GM21825 (cell line): ENCODE measurements around the gene NDST3.

Experiments
- ATAC-seq: cut with Tn5 transposase; IDR thresholded peaks from one replicate; pipeline ENCODE4 v1.9.1; 2021; ENCODE audit warnings: mild to moderate bottlenecking, moderate library complexity; ENCODE audit not compliant: unreplicated experiment

Gene NDST3

GRCh38 chr4:118034053-118034785, at the start of gene NDST3:
Gene NDST3 (plus strand): TSS chr4:118034486. CDS start chr4:118053911, 19,425 bp downstream.
- no peak for ATAC-seq

- no peak for ATAC-seq
These were observed 48.0 kb upstream of the NDST3 start for GRCh38 chr4:117986321-117986720.

DNA sequence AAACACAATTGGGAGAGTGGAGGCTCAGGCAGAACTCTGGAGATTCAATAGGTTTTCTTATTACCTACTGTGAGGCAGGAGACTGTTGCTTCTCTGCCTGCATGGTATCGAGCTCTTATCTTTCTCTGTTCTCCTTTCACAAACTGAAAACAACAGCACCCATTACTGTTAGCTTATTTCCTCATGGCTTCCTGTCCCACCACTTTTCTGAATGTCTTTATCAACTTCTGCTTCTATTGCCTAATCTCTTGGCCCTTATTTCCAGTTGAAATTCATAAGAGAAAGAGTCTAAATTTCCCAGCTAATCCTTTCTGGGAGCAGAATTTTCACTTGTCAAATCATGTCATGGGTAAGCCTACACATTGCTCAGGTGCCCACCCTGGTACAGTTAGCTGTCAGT, 46.8 kb upstream of the NDST3 start:
- ATAC-seq = no peak

GRCh38 chr4:117996891-117997290, 37.4 kb upstream of the NDST3 start:
- ATAC-seq = no peak

GRCh38 chr4:118004088-118004487, 30.2 kb upstream of the NDST3 start:
- no peak for ATAC-seq

DNA sequence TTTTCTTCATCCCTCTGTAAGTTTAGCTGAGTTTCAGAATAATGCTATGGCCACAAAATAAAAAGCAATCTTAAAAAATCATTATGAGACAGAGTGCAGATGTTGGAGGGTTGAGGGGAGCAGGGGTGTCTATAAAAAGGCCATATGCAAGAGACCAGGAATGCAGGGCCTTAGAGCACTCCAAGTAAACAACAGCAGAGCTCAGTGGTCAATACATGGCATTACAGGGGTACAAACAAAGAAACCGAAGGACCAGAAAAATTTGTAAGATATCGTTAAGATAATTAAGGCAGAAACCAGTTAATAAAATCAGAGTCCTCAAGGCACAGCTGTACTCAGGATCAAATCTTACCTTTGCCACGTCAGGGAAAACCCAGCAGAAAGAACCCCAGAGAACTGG, 28.4 kb upstream of the NDST3 start:
- no peak for ATAC-seq

DNA sequence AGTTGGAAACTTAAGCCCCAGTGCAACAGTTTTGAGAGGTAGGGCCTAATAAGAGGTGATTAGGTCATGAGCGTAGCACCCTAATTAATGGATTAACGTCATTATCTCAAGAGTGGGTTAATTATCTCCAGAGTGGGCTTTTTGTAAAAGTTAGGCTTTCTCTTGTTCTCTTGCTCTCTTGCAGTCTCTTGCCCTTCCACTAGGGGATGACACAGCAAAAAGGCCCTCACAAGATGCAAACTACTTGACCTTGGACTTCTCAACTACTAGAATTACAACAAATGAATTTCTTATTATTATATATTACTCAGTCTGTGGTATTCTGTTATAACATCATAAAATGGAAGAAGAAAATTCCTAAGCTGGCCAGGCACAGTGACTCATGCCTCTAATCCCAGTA, 22.1 kb upstream of the NDST3 start:
- no peak for ATAC-seq

GRCh38 chr4:118014831-118015230, 19.5 kb upstream of the NDST3 start:
- no peak for ATAC-seq

DNA sequence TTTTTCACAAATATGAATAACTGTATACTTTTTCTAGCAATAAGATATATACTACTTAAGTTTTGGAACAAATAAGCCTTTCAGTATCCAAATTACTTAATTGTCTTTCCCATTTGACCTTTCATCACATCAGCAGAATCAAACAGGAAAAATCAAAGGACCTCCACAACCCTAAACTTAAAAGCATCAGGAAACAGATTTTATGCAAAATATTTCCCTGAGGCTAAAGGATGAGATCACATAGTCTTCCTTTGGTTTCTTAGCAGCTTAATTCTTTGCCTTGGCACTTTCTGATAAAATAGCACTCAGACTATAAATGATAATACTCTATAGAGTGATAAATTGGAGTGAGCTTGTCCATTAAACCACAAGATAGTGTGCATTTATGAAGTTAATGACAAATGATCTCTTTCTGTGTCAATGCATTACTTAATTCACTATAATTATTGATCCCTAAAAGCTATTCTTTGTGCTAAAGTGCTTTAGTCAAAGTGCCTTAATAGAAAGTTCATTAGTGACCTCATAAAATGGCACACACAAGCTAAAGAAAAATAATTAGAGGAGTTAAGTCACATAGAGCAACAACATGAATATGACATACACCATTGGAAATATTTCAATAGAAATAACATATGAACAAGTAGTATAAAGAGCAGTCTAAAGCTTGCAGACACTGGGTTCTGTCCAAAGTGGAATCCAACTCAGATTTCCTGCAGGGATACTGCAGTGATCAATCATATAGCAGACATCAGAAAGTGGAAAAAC, 15.7 kb upstream of the NDST3 start:
- ATAC-seq = no peak

DNA sequence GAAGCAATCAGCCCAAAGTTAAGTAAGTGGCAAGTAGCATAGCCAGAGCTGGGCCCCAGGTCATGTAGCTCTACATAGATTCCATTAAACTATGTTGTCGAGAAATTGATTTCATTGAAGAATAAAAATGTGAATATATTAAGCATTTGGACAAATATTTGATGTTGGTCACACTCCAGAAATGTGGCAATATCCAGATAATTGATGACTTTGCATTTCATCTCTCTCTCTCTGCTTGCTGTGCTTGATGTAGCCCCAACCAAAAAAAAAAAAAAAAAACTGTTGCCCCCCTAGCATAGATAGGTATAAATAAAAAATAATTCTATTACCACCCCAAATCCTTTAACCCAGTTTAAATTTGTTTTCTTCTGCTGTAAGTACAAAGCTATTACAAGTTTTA, 7.5 kb upstream of the NDST3 start:
- ATAC-seq = no peak

- ATAC-seq = no peak
These were observed 5.1 kb upstream of the NDST3 start for GRCh38 chr4:118029224-118029623.

GRCh38 chr4:118032691-118033090, 1.6 kb upstream of the NDST3 start:
- no peak for ATAC-seq

- no peak for ATAC-seq
These were observed 886 bp upstream of the NDST3 start for GRCh38 chr4:118033148-118034052.

GRCh38 chr4:118035309-118035708, 1.0 kb downstream of the NDST3 start:
- ATAC-seq = no peak

- ATAC-seq = no peak
These were observed 2.0 kb downstream of the NDST3 start for GRCh38 chr4:118036336-118036735.

DNA sequence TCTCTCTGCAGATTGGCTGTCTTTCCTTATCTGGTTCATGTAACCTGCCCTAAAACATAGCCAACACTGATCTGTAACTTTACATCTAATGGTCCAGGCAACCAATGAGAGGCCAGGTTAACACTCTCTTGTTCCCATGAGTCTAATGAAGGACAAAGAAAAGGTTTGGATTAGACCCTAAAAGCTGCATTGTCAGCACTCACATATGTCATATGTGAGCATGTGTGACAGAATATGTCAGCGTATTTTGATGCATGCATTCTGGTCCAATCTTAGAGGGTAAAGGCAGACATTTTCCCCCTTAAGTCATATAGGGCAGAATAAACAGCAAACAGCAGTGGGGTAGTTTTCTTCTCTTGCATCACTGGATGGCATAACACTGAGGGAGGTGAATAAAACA, 3.7 kb downstream of the NDST3 start:
- ATAC-seq = no peak

- ATAC-seq = no peak
These were observed 12.0 kb downstream of the NDST3 start for GRCh38 chr4:118046323-118046722.

- ATAC-seq = no peak
These were observed 12.8 kb downstream of the NDST3 start for GRCh38 chr4:118047043-118047442.

DNA sequence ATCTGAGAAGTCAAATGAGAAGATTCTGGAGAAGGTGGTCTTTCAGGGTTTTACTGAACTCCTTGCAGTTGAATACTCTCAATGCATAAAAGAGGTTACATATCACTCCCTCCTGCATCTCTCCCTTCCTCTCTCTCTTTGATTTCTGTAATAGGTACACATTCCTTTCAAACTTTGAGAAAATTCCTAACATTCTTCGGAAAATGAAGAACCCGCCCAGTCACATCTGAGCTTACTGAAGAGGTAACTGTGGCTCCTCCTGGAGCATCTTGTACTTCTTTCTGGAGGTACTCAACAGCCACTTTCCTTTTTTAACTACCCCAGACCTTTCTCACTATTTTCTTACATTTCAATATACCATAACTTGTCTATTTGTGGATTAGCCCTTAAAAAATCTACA, 24.7 kb downstream of the NDST3 start:
- no peak for ATAC-seq

GRCh38 chr4:118059397-118059796, 25.1 kb downstream of the NDST3 start:
- ATAC-seq = no peak
